Lower leg skin (tissue), 4 donors: ENCODE measurements around the gene SLIT3. TPM values are rescaled to one million over a fixed set of nuclear protein-coding genes. Genes with fewer than 3 reads are reported as not detected.

Experiments used
- DNase-seq, 2 donors: peaks; one replicate each; pipeline ENCODE4 v3.0.0-alpha.2; 2019; ENCODE audit warnings: low spot score in 2 of 2
- H3K4me3 ChIP-seq: fragments of 200-600 bp; sonication (generic); 2 replicates; pipeline ENCODE4 v1.5.1; 2017; ENCODE audit warnings: mild to moderate bottlenecking, low read depth; ENCODE audit not compliant: poor library complexity, severe bottlenecking
- CTCF ChIP-seq, 3 donors: fragments of 450-650 bp; IDR thresholded peaks; one replicate each; pipeline ENCODE4 v1.5.1; 2016; ENCODE audit warnings: antibody characterized with exemption in 3 of 3, mild to moderate bottlenecking in 3 of 3, moderate library complexity in 2 of 3
- POLR2A ChIP-seq, 2 donors: fragments of 450-650 bp; IDR thresholded peaks; one replicate each; pipeline ENCODE4 v1.6.1; 2016 to 2017; ENCODE audit warnings: antibody characterized with exemption in 2 of 2, mild to moderate bottlenecking in 1 of 2, moderate library complexity in 1 of 2
- WGBS, 2 donors: methylation state at CpG; one replicate each; pipeline ENCODE4 v1.1.5; 2018; 5-methylcytosine and 5-hydroxymethylcytosine counted together
- intact Hi-C: fragments of 100-400 bp; cut with DNase I; formaldehyde crosslinking; loops from one replicate; pipeline ENCODE4 v1.15.0; 2023; ENCODE audit warnings: low total_unique reads
- total RNA-seq, 4 donors: library from RNA; depleted of rRNA; stranded (reverse); fragments of >200 nt; gene quantifications; one replicate each; pipeline ENCODE4 v1.1.0, GENCODE V29; 2016

Gene SLIT3
- total RNA-seq, 4 donors from 2014 or later = 12.4 to 66.0 (median 22.8) TPM

GRCh38 chr5:168701641-168702040 lies 599.3 kb downstream of the SLIT3 start:
- WGBS, 2 donors = 98% methylated on average over 5 of the region's 5 CpGs
- TF ChIP-seq POLR2A (IDR thresholded peaks at IDR 0.05) (no peak), CTCF (IDR thresholded peaks at IDR 0.05) (no peak)
- no peak for DNase-seq
- intact Hi-C loops = no loop called here
- no peak overlapping the region for H3K4me3 ChIP-seq

GRCh38 chr5:168699002-168699401 lies 601.9 kb downstream of the SLIT3 start:
- H3K4me3 ChIP-seq = no peak overlapping the region
- no peak for DNase-seq
- intact Hi-C loops = loop anchor here (10.0 kb wide), 2 partner anchors 286 to 606 kb away; partner anchors contain the start of gene SLIT3
- WGBS, 2 donors = 12 to 22% methylated on average over 8 of the region's 8 CpGs
- no peak for TF ChIP-seq CTCF (IDR thresholded peaks at IDR 0.05)
- TF ChIP-seq POLR2A (IDR thresholded peaks at IDR 0.05) = no peak

- WGBS, 2 donors = 61 to 64% methylated on average over 11 of the region's 11 CpGs
- no peak for TF ChIP-seq CTCF (IDR thresholded peaks at IDR 0.05)
- TF ChIP-seq POLR2A (IDR thresholded peaks at IDR 0.05) = no peak
- intact Hi-C loops = loop anchor here (10.0 kb wide), 2 partner anchors 288 to 608 kb away; partner anchors contain the start of gene SLIT3
- no peak for DNase-seq
- no peak overlapping the region for H3K4me3 ChIP-seq
These were observed 603.8 kb downstream of the SLIT3 start for GRCh38 chr5:168697034-168697720.

GRCh38 chr5:168696611-168697010 lies 604.3 kb downstream of the SLIT3 start:
- H3K4me3 ChIP-seq = no peak overlapping the region
- DNase-seq = no peak
- TF ChIP-seq CTCF (IDR thresholded peaks at IDR 0.05) (no peak), POLR2A (IDR thresholded peaks at IDR 0.05) (no peak)
- WGBS, 2 donors = 61 to 89% methylated on average over 2 of the region's 2 CpGs
- intact Hi-C loops = loop anchor here (10.0 kb wide), 2 partner anchors 288 to 608 kb away; partner anchors contain the start of gene SLIT3

GRCh38 chr5:168695301-168695835 lies 605.6 kb downstream of the SLIT3 start:
- DNase-seq = no peak
- WGBS, 2 donors = 79 to 80% methylated on average over 5 of the region's 5 CpGs
- no peak overlapping the region for H3K4me3 ChIP-seq
- no peak for TF ChIP-seq CTCF (IDR thresholded peaks at IDR 0.05)
- no peak for TF ChIP-seq POLR2A (IDR thresholded peaks at IDR 0.05)
- intact Hi-C loops = loop anchor here (10.0 kb wide), 2 partner anchors 289 to 609 kb away; partner anchors contain the start of gene SLIT3
